ENCODE data around the gene KIF1B.

DNA sequence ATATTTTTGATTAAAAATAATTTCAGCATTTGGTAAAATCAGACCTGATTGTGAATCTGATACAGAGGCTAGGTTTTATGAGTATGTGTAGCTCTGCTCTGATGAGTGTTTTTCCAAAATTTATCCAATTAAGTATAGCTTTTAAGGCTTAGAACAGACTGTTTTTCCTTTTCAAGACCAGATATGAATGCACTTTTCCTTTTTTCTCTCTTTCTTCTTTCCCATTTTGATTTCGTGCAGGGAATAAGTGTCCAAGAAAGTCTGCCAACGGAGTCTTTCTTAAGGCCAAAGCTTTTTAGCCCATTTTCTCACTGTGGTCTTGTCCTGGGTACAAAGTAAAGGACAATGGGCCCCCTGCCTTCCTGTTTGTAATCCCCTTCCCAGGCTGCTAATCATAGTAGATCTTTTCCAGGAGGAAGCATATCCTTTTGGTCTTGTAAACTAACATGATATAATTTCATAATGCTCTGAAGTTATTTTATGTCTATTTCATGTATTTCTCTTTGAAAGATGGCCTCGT, 2.9 kb downstream of the KIF1B start:
- TF ChIP-seq, protein P1, sequence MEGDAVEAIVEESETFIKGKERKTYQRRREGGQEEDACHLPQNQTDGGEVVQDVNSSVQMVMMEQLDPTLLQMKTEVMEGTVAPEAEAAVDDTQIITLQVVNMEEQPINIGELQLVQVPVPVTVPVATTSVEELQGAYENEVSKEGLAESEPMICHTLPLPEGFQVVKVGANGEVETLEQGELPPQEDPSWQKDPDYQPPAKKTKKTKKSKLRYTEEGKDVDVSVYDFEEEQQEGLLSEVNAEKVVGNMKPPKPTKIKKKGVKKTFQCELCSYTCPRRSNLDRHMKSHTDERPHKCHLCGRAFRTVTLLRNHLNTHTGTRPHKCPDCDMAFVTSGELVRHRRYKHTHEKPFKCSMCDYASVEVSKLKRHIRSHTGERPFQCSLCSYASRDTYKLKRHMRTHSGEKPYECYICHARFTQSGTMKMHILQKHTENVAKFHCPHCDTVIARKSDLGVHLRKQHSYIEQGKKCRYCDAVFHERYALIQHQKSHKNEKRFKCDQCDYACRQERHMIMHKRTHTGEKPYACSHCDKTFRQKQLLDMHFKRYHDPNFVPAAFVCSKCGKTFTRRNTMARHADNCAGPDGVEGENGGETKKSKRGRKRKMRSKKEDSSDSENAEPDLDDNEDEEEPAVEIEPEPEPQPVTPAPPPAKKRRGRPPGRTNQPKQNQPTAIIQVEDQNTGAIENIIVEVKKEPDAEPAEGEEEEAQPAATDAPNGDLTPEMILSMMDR (IDR thresholded peaks at IDR 0.05): no peak
- no peak for TF ChIP-seq POLR2AphosphoS5 (IDR thresholded peaks at IDR 0.05)
- no peak for TF ChIP-seq POLR2A (IDR thresholded peaks at IDR 0.05)
